Fibroblast of skin of scalp (primary cell): ENCODE measurements around the gene STK31. TPM values are rescaled to one million over a fixed set of nuclear protein-coding genes. Genes with fewer than 3 reads are reported as not detected.
"Not testable (repeated sequence)": the region's sequence is repeated elsewhere in the genome, so short reads cannot be mapped to it uniquely, and the experiment has no call there.

Experiments
- DNase-seq: peaks from one replicate; pipeline ENCODE4 v3.0.0-alpha.2; 2013
- polyA plus RNA-seq, 2 experiments: library from polyadenylated mRNA; unstranded; fragments of 120-200 nt; gene quantifications; one replicate each; pipeline ENCODE4 v1.2.1, GENCODE V29; 2013; ENCODE audit not compliant: insufficient read length in 2 of 2

STK31 gene
- not detected for polyA plus RNA-seq (2013, experiment 1 of 2; ENCODE audit: insufficient read length)
- 0.12 TPM for polyA plus RNA-seq (2013, experiment 2 of 2; ENCODE audit: insufficient read length)

DNA sequence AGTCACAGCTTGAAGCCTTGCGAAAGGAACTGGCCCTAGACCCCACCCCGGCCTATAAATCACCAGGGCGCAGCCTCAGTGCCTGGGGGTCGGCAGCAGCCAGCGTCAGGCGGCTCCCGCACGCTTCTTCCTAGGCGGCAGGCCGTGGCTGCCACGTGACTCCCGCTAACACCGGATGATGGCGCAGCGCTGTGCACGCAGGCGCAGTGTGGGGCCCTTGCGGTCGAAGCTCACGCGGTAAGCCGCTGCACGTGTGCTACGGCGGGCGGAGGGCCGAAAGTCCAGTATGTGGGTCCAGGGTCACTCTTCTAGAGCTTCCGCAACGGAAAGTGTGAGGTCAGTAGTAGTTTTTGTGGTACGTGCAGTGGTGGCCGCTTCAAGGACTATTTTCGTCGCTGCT lies at the start of gene STK31:
TSS of gene STK31 (plus strand) at position 220 of the 400 bp plus-strand sequence. CDS start at position 287, 67 bp downstream.
- no peak for DNase-seq

DNA sequence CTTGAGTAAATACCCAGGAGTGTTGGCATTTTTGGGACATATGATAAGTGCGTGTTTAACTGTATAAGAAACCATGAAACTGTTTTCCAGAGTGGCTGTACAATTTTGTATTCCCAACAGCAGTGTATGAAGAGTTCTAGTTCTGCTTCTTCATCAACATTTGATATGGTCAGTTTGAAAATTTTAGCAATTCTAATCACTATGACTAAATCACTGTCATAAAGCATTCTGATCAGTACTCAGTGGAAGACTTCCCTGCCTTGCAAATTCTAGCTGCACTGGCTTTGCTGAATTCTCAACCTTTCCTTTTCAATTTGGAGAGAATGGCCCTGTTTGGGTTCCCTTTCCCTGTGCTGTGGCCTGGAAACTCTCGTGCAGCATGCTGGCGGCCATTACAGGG lies 48.6 kb upstream of the STK31 start:
- no peak for DNase-seq

- DNase-seq: peak; percentile 63
Measured at GRCh38 chr7:23662124-23662983, 47.7 kb upstream of the STK31 start.

DNA sequence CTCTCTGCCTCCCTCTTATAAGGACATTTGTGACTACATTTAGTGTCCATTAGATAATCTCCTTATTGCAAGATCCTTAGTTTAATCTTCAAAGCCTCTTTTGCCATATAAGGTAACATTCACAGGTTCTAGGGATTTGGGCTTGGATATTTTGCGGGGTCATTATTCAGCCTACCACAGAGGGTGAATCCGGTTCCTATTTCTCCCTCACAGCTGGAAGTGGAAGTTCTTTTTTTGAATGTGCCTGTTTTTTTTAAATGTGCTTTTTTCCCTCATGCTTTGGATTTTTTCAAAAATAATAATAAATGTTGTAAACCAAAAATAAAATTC lies 47.1 kb upstream of the STK31 start:
- no peak for DNase-seq

DNA sequence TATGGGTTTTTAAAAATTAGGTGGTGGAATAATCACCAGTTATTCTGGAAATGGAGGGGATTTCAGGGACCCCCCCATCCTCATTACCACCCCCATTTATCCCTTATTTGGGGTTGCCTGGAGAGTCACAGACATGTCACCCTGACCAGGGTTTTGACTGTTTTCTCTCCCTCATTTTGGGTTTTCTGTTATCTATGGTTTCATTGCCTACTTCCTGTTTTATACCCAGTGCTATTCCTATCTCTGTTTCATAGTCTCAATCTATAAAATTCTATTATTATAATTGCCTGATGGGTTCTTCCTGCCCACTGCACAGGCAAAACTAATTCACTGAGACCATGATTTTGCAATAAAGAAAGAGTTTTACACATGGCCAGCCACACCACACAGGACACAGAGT lies 45.9 kb upstream of the STK31 start:
- DNase-seq: no peak

GRCh38 chr7:23672033-23672432 lies 38.0 kb upstream of the STK31 start:
- no peak for DNase-seq

GRCh38 chr7:23679898-23680413 lies 30.1 kb upstream of the STK31 start, which contains the start of gene FAM221A:
TSS of gene FAM221A (plus strand) at chr7:23680199. CDS start at chr7:23680219, 20 bp downstream.
- peak; percentile 76 for DNase-seq

DNA sequence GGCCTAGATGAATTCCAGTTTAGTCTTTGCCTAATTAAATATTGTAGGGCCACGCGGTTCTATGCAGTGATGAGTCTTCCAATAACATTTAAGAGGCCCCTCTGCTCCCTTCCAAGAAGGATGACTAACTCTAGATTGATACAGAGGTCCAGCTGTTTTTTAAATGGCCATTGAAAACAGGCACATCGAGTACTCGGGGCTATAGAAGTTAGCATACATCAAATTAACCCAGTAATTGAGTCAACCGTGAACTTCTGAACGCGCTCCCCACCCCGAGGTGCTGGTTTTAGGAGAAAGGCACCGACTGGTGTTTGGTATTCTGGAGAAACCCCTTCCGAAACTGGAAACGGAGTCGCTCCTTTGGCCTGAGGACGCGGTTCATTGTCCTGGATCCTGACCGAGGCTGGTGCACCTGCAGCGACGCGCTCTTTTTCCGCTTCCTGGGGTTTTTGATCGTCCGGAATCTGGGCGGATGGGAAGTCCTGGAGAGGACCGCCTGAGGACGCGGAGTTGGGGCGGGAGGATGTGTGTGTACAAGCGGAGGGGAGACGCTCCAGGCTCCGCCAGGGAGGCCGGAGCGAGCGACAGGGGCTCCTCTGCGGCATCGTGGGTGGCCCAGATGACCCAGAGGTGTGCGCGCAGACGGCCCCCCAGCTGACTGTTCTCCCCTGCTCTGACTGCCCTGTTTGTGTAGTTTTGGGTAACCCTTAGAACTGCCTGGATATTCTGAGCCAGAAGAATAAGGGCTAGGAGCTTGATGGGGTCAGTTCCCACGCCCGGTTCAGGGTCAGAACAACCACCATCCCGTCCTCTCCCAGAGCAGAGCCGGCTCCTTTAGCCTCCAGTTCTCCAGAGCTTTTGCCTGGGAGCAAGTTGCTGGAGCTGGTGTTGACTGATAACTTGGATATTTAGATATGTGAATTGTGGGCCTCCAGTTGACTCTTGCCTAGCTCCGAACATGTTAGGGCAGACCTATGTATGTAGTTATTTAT lies 29.3 kb upstream of the STK31 start:
- peak; percentile 38 for DNase-seq

- DNase-seq: not testable (repeated sequence)
Measured at GRCh38 chr7:23684041-23684440, 26.0 kb upstream of the STK31 start.

- DNase-seq: no peak
Measured at GRCh38 chr7:23685731-23686130, 24.3 kb upstream of the STK31 start.

DNA sequence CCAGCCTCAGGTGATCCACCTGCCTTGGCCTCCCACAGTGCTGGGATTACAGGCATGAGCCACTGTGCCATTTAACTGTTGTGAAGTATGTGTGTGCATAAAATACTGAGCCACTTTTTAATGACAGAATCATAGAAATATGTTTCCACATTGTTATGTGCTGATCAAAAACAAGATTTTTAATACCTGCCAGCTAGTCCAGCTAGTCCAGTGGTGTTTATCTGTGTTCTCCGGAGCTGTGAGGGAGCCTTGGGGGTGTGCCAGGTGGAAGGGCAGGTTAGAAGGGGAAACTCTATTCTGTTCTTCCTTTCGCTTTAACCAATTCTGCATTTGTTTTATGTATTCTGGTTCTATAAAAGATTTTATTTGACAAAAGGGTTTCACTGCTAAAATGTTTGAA lies 23.0 kb upstream of the STK31 start:
- DNase-seq: peak; percentile 18

DNA sequence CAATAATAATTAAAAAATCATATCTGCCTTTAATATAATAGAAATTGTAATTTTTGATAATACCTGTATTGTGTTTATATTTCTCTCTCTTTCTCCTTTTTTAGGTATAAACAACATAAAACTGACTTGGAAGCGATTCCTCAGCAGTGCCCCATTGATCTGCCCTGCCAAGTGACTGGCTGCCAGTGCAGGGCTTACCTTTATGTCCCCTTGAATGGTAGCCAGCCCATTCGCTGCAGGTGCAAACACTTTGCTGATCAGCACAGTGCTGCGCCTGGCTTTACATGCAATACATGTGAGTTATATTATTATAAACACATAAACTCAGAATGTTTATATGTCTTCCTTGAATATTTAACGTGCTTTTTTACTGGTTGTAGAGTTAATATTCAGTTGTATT lies 20.9 kb upstream of the STK31 start:
- DNase-seq: no peak

DNA sequence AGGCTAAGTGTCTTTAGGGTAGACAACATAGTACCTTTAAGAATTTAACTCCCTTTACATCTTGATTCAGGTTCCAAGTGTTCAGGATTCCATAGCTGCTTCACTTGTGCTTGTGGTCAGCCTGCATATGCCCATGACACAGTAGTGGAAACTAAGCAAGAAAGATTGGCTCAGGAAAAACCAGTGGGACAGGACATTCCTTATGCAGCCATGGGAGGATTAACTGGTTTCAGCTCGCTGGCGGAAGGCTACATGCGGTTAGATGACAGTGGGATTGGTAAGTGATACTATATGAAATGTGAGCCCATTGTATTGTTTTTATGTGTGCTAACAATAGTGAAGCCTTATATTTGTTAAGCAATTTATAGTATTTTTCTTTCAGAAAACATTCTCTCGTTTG lies 18.7 kb upstream of the STK31 start:
- DNase-seq: peak; percentile 39

DNA sequence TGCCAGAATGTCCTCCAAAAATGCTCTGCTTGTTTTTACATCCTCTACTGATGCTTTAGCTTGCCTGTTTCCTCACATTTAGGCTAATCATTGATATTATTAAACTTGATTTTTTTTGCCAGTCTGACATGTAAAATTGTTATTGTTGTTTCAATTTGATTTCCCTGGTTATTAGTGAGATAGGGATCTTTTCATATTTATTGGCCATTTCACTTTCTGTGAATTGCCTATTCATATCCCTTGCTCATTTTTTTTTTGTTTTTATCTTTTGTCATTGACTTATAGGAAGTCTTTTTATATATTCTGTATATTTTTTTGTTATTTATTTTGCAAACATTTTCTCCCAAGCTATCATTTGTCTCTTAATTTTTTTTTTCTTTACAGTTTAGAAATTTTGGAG lies 16.8 kb upstream of the STK31 start:
- DNase-seq: no peak

- peak; percentile 61 for DNase-seq
Measured at GRCh38 chr7:23696916-23697441, 13.0 kb upstream of the STK31 start.

DNA sequence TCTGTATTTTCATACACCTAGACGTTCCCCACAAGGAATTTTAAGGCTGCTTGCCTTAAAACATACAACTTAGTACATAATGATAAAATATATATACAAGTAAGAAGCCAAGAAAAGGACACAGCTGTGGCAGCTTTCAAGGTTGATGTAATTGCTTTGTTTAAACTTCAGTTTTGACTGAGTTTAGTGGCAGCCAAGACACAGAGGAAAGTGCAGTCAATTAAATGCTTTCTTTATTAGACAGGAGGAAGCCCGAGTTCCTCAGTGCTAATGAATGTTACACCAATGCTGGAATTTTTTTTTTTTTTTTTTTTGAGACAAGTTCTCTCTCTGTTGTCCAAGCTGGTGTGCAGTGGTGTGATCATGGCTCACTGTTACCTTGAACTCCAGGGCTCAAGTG lies 11.2 kb upstream of the STK31 start:
- DNase-seq: no peak

DNA sequence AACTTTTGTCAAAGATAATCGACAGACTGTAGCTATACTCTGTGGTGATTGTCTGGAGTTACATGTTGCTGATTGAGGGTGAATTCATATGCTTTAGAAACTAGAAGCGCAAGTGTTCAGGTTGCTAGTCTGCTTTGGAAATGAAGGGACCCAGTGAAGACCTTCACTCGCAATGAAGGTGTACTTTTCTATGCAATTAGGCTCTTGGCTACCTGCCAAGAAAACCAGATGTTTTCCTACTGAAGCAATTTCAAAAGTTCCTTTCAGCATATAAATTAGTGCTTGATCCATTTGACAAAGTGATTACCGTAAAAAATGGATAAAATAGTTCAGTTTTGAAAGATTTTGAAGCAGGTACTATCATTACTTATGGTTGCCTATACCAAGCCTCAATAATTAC lies 10.0 kb upstream of the STK31 start:
- no peak for DNase-seq

- no peak for DNase-seq
Measured at GRCh38 chr7:23709081-23709750, 803 bp upstream of the STK31 start.

- peak; percentile 76 for DNase-seq
Measured at GRCh38 chr7:23712368-23713284, 2.6 kb downstream of the STK31 start.

DNA sequence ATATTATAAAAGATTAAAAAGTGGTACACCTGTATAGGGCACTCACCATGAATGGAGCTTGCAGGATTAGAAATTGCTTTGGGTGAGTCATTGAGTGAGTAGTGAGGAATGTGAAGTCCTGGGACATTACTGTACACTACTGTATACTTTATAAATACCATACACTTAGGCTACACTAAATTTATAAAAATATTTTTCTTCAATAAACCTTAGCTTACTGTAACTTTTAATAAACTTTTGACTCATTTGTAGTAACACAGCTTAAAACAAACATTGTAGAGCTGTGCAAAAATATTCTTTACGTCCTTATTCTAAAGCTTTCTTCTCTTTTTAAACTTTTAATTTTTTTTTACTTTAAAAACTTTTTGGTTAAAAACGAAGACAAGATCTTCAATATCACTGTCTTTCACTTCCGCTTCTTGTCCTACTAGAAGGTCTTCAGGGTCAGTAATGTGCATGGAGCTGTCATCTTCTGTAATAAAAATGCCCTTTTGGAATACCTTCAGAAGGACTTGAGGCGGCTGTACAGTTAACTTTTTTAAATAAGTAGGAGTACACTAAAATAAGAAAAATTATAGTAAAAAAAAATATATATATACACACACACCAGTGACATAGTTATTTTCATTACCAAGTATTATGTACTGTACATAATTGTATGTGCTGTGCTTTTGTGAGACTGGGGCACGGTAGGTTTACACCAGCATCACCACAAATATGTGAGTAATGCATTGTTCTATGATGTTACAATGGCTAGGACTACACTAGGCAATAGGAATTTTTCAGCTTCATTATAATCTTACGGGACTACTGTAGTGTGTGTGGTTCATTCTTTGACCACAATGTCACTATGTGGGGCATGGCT lies 3.5 kb downstream of the STK31 start:
- DNase-seq: peak; percentile 88
